GM12801 (cell line): ENCODE data around the gene DYNLL1.

Source experiments
- TF ChIP-seq, protein P1 (sequence below): IDR thresholded peaks from one replicate; pipeline ENCODE4 v1.5.1; 2011; ENCODE audit warnings: control low read depth; ENCODE audit not compliant: insufficient read length; ENCODE audit errors: extremely low read depth

Gene DYNLL1

DNA sequence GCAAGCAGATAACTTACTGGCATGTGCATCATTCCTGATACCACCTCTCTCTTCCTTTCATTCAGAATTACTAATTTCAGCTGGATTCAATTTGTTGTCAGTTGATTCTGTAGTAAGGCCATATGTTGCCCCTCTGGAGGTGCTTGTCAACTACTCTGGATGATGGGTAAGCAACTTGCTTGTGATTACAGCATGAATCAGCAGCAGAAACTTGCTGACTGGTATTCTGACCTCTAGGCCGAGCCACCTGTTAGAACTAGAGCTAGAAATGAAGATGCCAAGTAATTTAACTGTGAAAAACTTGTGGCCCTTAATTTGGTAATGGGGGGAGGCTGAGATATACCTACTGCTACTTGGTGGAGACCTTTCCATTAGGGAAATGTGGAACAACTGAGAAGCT is 43.4 kb downstream of the DYNLL1 start:
- TF ChIP-seq, protein P1, sequence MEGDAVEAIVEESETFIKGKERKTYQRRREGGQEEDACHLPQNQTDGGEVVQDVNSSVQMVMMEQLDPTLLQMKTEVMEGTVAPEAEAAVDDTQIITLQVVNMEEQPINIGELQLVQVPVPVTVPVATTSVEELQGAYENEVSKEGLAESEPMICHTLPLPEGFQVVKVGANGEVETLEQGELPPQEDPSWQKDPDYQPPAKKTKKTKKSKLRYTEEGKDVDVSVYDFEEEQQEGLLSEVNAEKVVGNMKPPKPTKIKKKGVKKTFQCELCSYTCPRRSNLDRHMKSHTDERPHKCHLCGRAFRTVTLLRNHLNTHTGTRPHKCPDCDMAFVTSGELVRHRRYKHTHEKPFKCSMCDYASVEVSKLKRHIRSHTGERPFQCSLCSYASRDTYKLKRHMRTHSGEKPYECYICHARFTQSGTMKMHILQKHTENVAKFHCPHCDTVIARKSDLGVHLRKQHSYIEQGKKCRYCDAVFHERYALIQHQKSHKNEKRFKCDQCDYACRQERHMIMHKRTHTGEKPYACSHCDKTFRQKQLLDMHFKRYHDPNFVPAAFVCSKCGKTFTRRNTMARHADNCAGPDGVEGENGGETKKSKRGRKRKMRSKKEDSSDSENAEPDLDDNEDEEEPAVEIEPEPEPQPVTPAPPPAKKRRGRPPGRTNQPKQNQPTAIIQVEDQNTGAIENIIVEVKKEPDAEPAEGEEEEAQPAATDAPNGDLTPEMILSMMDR, result no peak

DNA sequence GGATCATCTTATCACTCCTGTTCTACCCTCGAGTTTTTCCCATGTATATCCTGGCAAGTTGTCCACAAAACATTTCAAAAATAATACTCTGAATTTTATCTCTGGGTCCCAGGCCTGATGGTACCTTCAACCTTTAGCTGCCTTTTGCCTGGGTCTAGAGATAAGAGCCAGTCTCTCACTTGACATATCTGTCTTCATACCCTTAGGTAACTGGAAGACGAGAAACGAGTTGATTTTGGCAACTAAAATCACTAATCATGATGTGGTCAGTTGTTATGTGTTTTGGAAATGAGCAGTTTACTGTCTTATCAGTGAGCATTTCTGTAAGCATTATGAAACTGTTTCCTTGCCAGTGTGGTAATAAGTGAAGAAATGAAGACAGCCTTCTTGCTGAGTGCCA is 44.5 kb downstream of the DYNLL1 start:
- TF ChIP-seq, protein P1, result no peak

DNA sequence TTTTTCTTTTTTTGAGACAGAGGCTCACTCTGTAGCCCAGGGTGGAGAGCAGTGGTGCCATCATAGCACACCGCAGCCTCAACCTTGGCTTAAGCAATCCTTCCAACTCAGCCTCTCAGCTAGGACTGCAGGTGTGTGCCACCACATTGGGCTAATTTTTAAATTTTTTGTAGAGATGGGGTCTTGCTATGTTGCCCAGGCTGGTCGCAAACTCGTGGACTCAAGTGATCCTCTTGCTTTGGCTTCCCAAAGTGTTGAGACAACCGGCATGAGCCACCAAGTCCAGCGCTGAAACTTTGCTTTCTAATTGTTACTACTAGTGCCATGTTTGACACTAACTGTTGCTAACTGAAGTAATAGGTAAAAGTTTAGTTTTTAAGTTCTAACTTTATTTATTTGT is 46.3 kb downstream of the DYNLL1 start:
- TF ChIP-seq, protein P1, result no peak

DNA sequence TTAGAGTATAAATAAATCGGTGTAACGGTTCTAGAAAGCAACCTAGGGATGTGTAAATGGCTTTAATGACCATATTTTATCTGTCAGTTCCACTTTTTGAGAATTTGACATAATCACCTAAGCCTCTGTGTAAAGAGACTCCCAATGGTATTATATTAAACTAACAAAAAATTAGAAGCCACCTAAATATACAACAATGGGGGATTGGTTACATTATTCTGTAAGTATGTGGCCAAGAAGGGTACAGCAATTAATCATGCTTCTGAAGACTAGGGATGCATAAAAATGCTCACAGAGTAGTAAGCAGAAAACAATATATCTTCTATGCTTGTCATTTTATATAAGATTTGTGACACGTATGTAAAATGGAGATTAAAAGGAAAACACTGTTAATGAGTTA is 48.8 kb downstream of the DYNLL1 start:
- TF ChIP-seq, protein P1, result no peak

DNA sequence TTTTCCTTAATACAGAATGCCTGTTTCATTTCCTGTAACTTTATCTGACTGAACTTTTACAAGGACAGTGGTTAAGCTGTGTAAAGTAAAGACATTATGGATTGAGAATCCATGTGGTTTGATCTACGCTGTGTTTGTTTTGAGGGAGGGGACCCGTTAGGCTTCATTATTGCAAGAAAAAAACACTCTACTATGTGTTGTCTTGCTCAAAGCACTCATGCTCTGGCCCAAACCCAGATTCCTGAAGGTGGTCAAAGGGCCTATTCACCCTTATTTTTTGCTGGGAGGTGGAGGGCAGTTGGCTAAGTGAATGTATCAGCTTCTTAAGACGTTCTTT is 50.1 kb downstream of the DYNLL1 start:
- TF ChIP-seq, protein P1, result no peak
